Tibial artery (tissue), 4 donors: ENCODE data around the gene CFAP100.

Experiments used
- DNase-seq, 2 donors: peaks; one replicate each; pipeline ENCODE4 v3.0.0-alpha.2; 2019
- H3K27ac ChIP-seq, 2 donors: fragments of 200-600 bp; sonication (generic) in 1 of 2; 1 replicate in 1 of 2; 2 replicates in 1 of 2; pipeline ENCODE4 v1.5.1; 2018 to 2019; ENCODE audit warnings: mild to moderate bottlenecking in 1 of 2
- H3K27me3 ChIP-seq, 2 donors: fragments of 200-600 bp; sonication (generic) in 1 of 2; one replicate each; pipeline versions ENCODE4 v1.5.1 to v1.6.0; 2016 to 2019
- H3K36me3 ChIP-seq, 3 donors: fragments of 200-600 bp; sonication (generic) in 2 of 3; one replicate each; pipeline ENCODE4 v1.5.1; 2016 to 2019; ENCODE audit warnings: mild to moderate bottlenecking in 2 of 3
- H3K4me1 ChIP-seq, 4 donors: fragments of 200-600 bp; sonication (generic) in 2 of 4; 1 replicate in 3 of 4; 2 replicates in 1 of 4; pipeline ENCODE4 v1.5.1; 2016 to 2019
- H3K4me3 ChIP-seq, 2 donors: fragments of 200-600 bp; sonication (generic) in 1 of 2; 1 replicate in 1 of 2; 2 replicates in 1 of 2; pipeline ENCODE4 v1.5.1; 2018 to 2019; ENCODE audit warnings: mild to moderate bottlenecking in 2 of 2
- H3K9me3 ChIP-seq, 3 donors: fragments of 200-600 bp; sonication (generic) in 1 of 3; one replicate each; pipeline ENCODE4 v1.5.1; 2016 to 2019
- CTCF ChIP-seq, 2 experiments: fragments of 200-600 bp in 1 of 2; fragments of 450-650 bp in 1 of 2; IDR thresholded peaks; one replicate each; pipeline ENCODE4 v1.5.1; 2017 to 2019; ENCODE audit warnings: antibody characterized with exemption in 2 of 2, mild to moderate bottlenecking in 1 of 2, moderate library complexity in 1 of 2
- intact Hi-C: fragments of 100-400 bp; cut with DNase I; formaldehyde crosslinking; loops from one replicate; pipeline ENCODE4 v1.15.0; 2023; ENCODE audit warnings: low total_unique reads

Gene CFAP100

GRCh38 chr3:126454025-126454424, 59.3 kb downstream of the CFAP100 start:
- H3K27ac ChIP-seq = no peak overlapping the region
- no peaks in the 10 kb centered on the region for H3K4me1 ChIP-seq
- H3K27me3 ChIP-seq = no peaks in the 10 kb centered on the region
- intact Hi-C loops = no loop called here
- peaks cover 52 to 85% (median 67%) of the 10 kb centered on the region in 3 donors for H3K36me3 ChIP-seq
- H3K9me3 ChIP-seq = no peaks in the 10 kb centered on the region
- DNase-seq = no peak
- TF ChIP-seq CTCF (IDR thresholded peaks at IDR 0.05) = no peak
- H3K4me3 ChIP-seq = no peak overlapping the region

DNA sequence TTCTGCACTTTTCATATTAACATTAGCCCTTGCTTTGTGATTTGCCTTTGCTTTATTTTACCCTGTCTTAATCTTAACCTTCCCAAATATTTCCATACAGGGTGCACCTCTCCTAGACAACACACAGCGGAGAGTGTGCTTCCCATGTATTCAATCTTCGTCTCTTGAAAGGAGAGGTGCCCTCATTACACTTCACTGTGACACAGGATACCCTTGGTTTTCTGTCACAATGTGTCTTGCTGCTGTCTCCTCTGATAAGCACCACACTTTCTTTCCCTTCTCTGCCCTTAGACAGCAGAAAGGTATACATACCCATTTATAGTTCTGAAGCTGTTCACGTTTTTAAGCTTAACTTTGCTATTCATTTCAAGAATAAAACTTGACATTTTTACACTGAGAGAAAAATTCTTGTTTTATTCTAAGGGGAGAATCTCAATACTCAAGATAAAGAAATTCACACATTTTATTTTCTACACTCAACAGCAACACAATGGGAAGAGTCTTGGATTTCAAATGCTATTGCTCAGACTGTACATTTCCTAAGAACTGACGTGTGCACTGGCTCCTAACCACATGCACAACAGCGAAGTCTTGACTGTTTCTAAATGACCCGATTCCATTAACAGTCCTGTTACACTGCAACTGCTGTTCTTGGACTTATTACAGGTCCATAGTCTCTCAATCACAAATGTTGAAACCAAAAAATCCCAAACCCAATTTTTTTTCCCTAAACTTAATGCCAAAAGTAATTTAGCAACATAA, 59.9 kb downstream of the CFAP100 start:
- no peaks in the 10 kb centered on the region for H3K27me3 ChIP-seq
- H3K4me3 ChIP-seq = no peak overlapping the region
- H3K9me3 ChIP-seq = no peaks in the 10 kb centered on the region
- intact Hi-C loops = no loop called here
- TF ChIP-seq CTCF (IDR thresholded peaks at IDR 0.05) = no peak
- DNase-seq = no peak
- no peaks in the 10 kb centered on the region for H3K4me1 ChIP-seq
- H3K27ac ChIP-seq = no peak overlapping the region
- H3K36me3 ChIP-seq = peaks cover 50 to 85% (median 69%) of the 10 kb centered on the region in 3 donors

GRCh38 chr3:126456211-126456610, 61.5 kb downstream of the CFAP100 start:
- TF ChIP-seq CTCF (IDR thresholded peaks at IDR 0.05) = no peak
- no peak overlapping the region for H3K27ac ChIP-seq
- no peak for DNase-seq
- no peaks in the 10 kb centered on the region for H3K4me1 ChIP-seq
- H3K4me3 ChIP-seq = no peak overlapping the region
- intact Hi-C loops = no loop called here
- peaks cover 51 to 85% (median 70%) of the 10 kb centered on the region in 3 donors for H3K36me3 ChIP-seq
- H3K9me3 ChIP-seq = no peaks in the 10 kb centered on the region
- no peaks in the 10 kb centered on the region for H3K27me3 ChIP-seq

DNA sequence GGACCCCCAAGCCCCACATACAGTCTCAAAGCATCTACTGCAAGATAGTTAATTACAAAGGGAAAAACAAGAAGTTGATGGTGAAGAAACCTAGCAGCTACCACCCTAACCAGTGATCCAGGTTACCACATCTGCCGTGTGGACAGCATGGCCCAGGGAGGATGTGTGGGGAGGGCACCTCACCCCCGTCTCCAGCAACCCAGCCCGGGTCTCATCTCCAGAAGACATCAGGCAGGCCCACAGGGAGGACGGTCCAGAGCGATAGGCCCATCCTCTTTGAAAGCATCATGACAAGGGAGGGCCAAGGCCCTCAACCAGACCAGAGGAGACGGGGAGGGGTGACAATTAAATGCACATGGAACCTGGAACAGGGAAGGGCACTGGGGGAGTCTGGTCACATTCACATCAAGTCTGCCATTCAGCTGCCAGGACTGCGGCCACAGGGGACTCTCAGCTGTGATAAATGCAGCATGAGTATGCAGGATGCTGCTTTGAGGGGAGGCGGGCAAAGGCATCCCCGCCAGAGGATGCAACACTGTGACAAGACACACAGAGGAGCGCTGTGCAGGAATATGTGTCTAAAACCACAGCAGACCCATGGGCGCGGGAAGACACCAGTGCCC, 62.2 kb downstream of the CFAP100 start:
- peak in 1 of 2 donors; percentile 53 for DNase-seq
- Histone ChIP-seq H3K27me3 (no peaks in the 10 kb centered on the region), H3K27ac (no peak overlapping the region), H3K9me3 (no peaks in the 10 kb centered on the region), H3K4me1 (no peaks in the 10 kb centered on the region), H3K4me3 (no peak overlapping the region), H3K36me3 (peaks cover 51 to 85% (median 70%) of the 10 kb centered on the region in 3 donors)
- TF ChIP-seq CTCF (IDR thresholded peaks at IDR 0.05) = no peak
- intact Hi-C loops = no loop called here

- Histone ChIP-seq H3K4me1 (no peaks in the 10 kb centered on the region), H3K27ac (no peak overlapping the region), H3K9me3 (no peaks in the 10 kb centered on the region), H3K4me3 (no peak overlapping the region), H3K36me3 (peaks cover 67 to 98% (median 78%) of the 10 kb centered on the region in 3 donors), H3K27me3 (no peaks in the 10 kb centered on the region)
- intact Hi-C loops = no loop called here
- no peak for DNase-seq
- no peak for TF ChIP-seq CTCF (IDR thresholded peaks at IDR 0.05)
These were observed 64.5 kb downstream of the CFAP100 start for GRCh38 chr3:126459111-126459762.
